Umbilical cord (tissue), 2 donors: ENCODE results near the gene CYFIP1. TPM values are rescaled to one million over a fixed set of nuclear protein-coding genes. Genes with fewer than 3 reads are reported as not detected.

Source experiments
- DNase-seq: peaks from one replicate; pipeline ENCODE4 v3.0.0-alpha.2; 2015; ENCODE audit warnings: low spot score
- total RNA-seq: library from RNA; depleted of rRNA; stranded (reverse); fragments of >200 nt; gene quantifications from one replicate; pipeline ENCODE4 v1.2.3, GENCODE V29; 2014; ENCODE audit warnings: low replicate concordance; ENCODE audit not compliant: insufficient read depth

Gene CYFIP1
- total RNA-seq, 1 donor from 2014 or later = 134 TPM

GRCh38 chr15:22950256-22950990 is 29.7 kb downstream of the CYFIP1 start:
- DNase-seq = no peak

GRCh38 chr15:22949074-22949547 is 31.1 kb downstream of the CYFIP1 start:
- DNase-seq = peak; percentile 83

DNA sequence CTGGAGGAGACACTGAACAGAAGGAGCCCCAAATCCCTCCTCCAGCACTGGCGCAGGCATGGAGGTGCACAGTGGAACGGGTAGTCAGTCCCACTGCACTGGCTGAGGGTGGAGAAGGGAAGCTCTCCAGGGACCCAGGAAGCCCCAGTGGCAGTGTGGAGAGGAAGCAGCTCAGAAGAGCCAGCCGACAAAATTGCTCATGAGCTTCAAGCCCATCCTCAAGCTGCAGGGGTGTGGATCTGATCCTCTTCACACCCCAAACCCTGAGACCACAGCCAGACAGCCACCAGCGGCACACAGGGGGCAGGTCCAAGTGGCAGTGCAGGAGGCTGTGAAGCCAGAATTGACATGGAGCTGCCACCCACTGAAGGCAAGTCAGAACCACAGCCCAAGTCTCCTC is 32.1 kb downstream of the CYFIP1 start:
- no peak for DNase-seq

DNA sequence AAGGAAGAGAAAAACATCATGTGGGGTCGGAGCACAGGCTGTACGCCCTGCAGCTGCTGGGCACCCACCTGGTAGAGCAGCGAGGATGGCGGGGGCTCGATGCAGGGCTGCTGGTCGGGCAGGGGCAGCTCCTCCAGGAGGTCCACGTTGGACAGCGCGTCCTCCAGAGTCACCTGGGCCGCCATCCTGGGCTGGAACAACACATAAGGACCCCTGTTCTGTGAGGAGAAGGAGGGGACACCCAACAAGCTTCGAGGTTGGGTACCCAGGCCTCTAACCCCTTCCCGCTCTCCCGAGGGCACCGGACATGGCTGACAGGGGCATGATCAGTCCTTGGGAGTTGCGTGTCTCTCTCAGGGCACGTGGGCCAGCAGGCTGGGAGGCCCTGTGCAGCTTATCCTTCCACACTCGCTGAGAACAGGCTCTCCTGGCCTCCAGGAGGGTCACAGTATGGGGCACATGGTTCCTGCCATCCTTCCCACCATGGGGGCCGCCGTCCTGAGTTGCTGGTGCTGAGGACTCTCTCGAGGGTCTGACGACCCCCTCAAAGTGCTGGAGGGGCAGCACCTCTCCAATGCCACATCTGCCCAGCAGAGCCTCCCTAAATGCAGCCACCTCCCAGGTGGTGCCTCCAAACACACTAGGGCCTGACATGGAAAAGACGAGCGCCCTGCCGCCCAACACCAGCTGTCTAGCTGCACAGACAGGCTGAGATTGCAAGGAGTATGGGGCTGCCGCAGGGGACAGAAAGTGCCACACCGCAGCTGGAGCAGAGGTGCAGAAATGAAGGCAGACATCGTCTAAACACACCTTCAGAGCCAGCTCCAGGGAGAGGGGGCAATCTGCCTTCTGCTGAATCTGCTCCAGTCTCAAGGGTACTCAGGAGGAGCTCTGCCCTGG is 32.8 kb downstream of the CYFIP1 start:
- no peak for DNase-seq

GRCh38 chr15:22945071-22945470 is 35.1 kb downstream of the CYFIP1 start:
- DNase-seq = no peak

DNA sequence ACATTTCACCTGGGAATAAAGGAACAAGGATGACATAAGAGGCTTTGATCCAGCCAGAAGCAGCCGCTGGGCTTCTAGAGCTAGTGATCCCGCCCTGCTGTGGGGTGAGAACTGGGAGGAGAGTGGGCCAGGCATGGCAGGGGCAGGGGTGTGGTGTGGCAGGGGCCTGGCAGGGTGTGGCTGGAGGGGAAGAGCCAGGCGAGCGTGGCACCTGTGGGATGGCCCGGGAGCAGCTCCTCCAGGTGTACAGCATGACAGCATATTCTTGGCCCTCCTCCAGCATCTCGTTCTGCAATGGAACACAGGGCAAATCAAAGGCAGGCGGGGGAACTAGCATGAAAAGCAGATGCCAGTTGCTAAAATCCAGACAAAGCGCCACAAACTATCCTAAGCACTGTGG is 35.5 kb downstream of the CYFIP1 start:
- no peak for DNase-seq

DNA sequence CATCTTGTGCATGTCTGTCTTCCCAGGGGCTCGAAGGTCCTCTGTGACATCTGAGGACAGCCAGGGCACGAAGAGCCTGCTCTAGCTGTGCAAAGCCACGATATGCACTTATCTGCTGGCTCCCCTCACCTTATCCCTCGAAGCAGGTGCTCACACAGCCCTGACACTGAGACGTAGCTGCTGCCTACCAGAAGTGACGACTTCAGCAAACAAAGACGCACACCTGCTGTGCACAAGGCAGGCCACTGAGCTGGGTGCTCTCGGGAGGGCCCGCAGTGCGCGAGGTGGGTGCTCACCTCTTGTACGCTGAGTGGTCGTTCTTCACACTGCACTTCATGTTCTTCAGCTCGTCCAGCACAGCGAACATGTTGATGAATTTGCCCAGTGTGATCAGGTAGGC is 37.3 kb downstream of the CYFIP1 start:
- DNase-seq = no peak

DNA sequence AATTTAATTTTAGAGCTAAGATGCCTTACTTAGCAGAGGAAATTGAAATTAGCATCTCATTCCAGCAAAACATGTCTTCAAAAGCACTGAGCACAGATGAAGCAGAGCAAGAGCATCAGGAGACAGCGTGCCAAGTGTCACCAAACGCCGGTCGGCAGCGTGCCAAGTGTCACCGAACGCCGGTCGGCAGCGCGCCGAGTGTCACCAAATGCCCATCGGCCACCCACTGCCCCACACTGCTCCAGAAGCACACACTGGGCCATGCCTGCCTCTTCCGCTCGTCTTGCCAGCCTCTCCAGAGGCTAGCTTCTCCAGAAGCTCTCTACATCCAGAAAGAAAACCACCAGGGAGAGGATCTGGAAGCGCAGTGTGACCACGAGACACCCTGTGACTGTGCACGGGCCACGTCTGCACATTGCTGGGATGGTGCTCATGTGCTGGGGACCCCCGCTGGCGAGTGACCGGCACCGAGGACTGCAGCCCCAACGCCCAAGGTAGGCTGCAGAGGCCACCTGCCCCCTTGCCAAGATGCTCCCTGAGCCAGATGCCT is 37.8 kb downstream of the CYFIP1 start:
- no peak for DNase-seq

GRCh38 chr15:22941179-22941578 is 39.0 kb downstream of the CYFIP1 start:
- DNase-seq = no peak

GRCh38 chr15:22939652-22940061 is 40.5 kb downstream of the CYFIP1 start:
- DNase-seq = no peak

DNA sequence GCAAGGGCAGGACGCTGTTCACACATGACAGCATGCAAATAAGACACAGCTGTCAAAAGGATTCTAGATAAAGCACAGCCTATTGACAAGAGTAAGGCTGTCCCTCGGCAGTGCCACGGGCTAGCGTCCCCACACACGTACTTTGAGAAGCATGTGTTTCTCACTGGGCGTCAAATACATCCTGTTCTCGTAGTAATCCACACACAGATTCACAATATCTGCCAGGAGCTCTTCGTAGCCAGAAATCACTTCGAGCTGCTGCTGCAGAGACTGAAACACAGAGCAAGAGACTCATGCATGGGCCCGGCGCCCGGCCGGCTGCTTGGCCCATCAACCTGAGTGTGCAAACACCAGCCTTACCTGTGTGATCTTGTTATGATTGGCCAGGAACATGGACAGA is 41.1 kb downstream of the CYFIP1 start:
- DNase-seq = no peak

DNA sequence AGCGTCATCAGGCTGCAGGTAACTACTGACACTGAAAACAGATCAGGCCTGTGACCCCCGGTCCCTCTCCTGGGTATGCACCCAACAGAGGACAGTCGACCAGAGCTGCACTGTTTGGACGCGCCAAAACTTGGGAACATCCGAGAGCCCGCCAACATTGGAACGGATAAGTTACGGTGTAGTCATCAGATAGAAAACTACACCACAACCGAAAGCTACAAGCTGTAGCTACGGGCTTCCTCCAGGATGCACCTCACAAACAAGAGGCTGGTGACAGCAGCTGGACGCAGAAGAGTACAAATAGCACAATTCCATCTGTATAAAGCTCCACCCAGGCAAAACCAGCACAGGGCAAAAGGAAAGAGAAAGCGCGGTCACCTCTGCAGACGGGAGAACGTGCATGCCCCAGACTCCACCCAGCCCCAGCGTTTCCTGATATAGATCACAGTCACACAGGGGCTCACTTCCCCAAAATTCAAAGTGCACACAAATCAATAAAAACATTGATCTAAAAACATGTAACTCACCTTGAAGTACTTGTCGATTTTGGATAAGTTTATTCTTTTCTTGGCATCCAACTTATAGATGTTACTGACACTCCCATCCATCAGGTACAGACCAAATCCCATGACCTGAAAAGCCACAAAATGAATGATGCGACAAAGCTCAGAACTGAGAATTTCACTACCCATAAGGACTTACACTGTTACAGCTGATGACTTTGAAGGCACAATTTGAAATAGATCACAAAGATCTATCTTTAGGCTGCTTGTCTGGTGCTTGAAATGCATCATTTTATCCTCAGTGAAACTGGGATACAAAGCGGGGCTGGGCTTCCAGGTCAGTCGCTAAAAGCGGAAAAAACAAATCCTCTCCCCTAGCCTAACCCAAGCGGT is 43.3 kb downstream of the CYFIP1 start:
- DNase-seq = no peak

GRCh38 chr15:22933641-22934061 is 46.5 kb downstream of the CYFIP1 start:
- DNase-seq = no peak

- no peak for DNase-seq
Measured at GRCh38 chr15:22931784-22932536, 48.2 kb downstream of the CYFIP1 start.

GRCh38 chr15:22930782-22931484 is 49.2 kb downstream of the CYFIP1 start:
- DNase-seq = no peak

DNA sequence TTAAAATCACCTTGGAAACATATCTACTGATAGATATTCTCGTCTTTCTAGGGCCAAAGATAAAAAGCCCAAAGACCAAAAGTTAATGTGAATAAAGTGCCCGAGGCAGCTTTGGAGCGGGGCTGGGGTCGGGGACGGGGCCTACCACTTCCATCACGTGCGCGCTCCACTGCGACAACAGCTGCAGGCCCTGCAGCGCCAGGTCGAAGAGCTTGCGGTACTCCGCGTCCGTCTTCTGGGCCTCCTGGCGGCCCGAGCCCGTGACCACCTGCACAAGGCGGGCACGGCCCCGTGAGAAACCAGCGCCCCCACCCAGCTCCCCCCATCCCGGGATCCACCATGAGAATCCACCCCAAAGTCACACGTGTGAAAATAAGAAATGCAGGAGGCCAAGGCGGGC is 52.4 kb downstream of the CYFIP1 start:
- DNase-seq = no peak

DNA sequence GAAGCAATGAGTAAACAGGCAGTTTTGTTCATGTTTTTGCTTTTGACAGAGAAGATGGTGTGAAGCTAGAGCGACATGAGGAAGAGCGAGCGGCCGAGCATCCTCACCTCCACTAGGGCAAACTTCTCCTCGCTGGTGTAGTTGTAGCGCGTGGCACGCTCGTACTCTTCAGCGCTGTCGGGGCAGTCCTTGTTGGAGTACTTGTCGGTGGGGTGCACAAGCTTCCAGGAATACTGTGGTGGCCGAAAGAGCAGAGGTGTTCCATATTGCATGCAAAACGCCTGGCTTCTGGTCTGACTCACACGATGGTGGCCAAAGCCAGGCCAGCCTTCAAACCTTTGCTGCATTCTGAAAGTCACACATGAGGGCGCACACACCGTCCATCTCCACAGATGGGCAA is 54.3 kb downstream of the CYFIP1 start:
- no peak for DNase-seq

DNA sequence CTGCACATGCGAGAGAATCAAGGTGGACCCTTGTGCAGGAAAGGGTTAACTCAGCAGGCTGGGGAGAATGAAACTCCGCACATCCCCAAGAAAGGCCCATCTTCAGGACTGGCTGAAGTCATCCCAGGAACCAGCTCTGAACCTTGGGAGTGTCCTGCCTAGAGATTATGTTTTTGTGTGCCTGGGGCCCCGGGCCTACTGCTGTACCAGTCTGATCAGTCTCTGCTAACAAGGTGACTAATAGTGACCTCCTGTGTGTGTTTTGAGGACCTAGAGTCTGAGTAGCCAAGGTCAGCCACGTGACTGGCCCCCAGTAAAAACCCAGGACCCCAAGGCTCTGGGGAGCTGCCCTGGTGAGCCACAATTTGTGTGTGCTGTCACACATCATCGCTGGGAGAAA is 58.2 kb downstream of the CYFIP1 start:
- DNase-seq = no peak

DNA sequence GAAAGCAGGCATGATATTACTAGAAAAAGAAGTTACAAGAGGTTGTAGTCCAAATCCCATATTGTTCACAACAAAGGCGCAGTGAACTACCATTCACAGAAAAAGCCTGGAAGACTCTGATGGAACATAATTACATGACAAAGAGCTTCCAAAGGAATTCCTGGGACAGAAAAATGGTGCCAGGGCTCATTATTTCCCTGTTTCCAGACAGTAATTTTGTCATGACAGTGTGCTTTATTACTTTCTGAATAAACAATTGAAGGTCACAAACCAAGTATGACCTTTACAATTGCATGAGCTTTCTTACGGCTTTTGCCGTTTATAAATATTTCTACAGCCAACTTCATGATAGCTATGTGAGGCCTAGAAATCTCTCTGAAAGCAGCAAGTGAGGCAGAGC is 61.0 kb downstream of the CYFIP1 start:
- no peak for DNase-seq

GRCh38 chr15:22918596-22919140 is 61.5 kb downstream of the CYFIP1 start:
- DNase-seq = no peak
